ENCODE data around the gene TTLL5. TPM values are rescaled to one million over a fixed set of nuclear protein-coding genes. Genes with fewer than 3 reads are reported as not detected.

The TTLL5 gene
- total RNA-seq, 1 donor from 2014 or later, result 43.8 TPM

DNA sequence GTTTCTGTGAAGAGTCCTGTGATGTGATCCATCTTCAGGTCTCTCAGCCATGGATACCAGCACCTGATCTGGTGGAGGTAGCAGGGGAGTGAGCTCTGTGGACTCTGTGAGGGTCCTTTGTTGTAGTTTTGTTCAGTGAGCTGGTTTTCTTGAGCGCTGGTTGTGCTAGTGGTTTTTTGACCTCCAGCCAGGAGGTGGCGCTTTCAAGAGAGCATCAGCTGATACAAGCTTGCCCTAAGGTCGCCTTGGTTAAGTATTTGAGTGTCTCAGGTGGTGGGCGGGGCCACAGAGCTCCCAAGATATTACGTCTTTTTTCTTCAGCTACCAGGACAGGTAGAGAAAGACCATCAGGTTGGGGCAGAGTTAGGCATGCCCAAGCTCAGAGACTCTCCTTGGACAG is 139.7 kb downstream of the TTLL5 start:
- no peak for DNase-seq (ENCODE audit: low read depth, low spot score)

GRCh38 chr14:75802486-75802885 is 141.4 kb downstream of the TTLL5 start:
- no peak for DNase-seq (ENCODE audit: low read depth, low spot score)

GRCh38 chr14:75803765-75804164 is 142.7 kb downstream of the TTLL5 start:
- no peak for DNase-seq (ENCODE audit: low read depth, low spot score)

GRCh38 chr14:75804570-75805275 is 143.7 kb downstream of the TTLL5 start:
- no peak for DNase-seq (ENCODE audit: low read depth, low spot score)

DNA sequence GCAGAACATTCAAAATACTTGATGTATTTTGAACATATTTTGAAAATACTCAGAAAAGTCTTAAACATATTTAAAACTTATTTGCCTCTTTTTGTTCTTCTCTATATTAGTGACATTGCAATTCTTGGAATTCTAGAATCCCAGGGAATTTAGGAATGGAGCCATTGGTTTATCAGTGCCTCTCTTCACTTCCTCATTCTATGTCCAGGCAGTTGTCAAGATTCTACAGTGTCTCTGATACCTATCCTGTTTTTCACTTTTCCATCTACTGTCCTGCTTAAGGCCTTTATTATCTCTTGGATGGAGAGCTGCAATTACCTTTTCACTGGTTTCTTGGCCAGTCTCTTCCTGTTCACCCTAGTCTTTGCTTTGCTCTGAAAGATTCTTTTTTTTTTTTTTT is 144.6 kb downstream of the TTLL5 start:
- no peak for DNase-seq (ENCODE audit: low read depth, low spot score)

DNA sequence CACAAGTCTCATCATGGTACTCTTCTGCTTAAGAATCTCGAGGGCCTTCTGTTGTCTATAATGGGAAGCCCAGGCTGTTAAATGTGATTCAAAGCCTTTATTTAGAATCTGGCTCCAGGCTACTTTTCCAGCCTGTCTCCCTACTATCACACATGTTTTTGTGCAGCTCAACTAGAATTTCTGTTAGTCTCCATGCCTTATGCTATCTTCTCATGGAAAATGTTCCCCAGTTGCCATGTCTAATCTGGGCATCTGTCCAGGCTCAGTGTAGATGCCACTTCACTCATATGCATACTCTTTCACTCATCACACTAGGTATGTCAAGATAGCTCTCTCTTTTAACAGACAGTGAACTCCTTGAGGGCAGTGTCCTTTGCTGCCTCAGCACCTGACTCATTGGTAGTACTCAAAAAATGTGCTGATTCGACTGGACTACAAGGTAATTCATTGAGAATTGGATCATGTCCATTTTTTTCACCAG is 145.3 kb downstream of the TTLL5 start:
- no peak for DNase-seq (ENCODE audit: low read depth, low spot score)

DNA sequence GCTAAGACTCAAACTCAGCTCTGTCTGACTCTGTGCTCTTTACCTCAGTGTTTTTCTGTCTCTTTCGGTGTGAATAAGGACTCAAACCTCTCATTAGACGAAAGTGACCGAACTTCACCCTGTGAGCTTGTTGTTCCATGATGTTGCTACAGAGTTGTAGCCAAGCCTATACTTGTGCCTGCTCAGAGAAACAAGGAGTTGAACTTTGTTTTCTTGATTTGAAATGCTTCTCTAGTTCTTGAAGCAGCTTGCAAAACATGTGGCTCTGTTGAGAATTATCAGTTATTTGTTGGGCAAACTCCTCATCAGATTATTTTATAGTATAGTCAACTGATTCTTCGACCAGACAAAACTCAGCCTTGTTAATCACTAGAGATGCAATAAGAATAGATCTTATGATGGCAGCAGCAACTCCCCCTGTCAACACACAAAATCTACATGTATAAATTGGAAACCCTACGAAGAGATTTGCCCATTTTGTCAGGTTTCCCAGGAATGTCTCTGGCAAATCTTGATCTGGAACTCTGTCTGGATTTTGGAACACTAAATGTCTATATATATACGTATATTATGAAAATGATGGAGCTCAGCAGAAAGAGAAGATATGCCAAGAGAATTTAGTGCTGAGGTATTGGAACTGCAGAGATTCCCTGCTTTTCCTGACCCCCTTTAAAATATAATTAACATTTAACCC is 146.8 kb downstream of the TTLL5 start:
- no peak for DNase-seq (ENCODE audit: low read depth, low spot score)

GRCh38 chr14:75811136-75811829 is 150.2 kb downstream of the TTLL5 start:
- DNase-seq (ENCODE audit: low read depth, low spot score), result no peak

- DNase-seq (ENCODE audit: low read depth, low spot score), result no peak
Measured at GRCh38 chr14:75811872-75812499, 150.9 kb downstream of the TTLL5 start.

DNA sequence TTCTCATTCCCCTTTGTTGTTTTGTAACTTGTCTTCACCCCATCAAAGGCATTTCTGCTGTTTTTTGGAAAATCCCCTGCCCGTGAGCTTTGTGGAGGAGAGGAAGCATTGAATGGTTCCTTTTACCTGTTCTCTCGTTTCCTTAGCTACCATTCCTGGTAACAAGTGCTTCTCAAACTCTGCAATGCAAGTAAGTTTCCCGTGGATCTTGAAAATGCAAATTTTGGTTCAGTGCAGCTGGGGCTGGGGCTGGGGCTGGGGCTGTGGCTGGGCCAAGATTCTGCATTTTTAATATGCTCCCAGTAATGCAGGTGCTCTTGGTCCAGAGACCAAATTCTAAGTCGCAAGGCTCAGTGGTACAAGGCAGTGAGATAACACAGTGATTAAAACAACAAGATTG is 151.6 kb downstream of the TTLL5 start:
- DNase-seq (ENCODE audit: low read depth, low spot score), result no peak

DNA sequence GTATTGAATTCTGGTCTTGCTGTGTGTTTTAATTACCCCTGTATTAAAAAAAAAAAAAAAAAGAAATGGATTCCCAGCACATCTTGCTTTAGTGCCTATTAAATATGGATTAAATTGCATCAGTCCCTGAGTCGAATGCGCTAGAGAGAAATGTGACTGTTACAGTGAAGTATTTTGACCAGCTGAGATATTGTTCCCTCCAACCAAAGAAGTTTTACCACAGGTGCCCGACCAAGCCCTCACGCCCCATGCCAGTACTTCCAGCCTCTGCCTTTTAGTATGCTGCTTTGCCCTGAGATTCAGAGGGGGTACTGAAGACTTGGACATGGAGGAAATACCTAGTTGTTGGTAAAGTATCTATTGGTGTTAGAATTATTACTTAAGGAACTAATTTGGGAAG is 159.7 kb downstream of the TTLL5 start:
- no peak for DNase-seq (ENCODE audit: low read depth, low spot score)

DNA sequence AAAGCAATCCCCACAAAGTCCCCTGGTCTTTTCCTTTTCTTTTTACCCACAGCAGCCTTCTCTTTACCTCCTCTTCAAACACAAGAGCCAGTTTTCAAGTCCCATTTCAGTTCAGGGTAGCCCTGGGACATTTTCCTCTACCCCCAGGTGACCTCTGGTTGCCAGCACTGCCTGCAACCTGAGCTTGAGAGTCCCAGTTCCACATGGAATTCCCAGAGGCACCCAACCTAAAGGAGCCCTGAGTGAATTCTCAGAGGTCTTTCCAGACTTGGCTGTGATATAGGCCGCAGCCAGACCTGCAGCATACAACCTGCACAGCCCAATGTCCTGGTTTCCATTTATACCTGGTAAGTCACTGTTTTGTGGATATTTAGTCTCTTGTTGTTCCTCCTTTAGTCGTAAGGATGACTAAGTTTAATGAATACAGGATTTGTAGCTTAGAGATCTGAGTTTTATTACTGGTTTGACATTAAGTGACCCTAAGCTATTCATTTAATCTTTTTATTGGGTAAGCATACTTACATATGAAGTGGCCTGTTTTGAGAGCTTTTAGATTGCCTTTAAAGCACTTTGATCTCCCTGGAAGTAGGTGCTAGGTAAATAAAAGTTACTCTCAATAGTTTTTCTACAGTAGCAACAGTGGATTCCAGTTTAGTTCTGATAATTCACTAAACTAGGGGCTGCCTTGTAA is 160.9 kb downstream of the TTLL5 start:
- no peak for DNase-seq (ENCODE audit: low read depth, low spot score)

DNA sequence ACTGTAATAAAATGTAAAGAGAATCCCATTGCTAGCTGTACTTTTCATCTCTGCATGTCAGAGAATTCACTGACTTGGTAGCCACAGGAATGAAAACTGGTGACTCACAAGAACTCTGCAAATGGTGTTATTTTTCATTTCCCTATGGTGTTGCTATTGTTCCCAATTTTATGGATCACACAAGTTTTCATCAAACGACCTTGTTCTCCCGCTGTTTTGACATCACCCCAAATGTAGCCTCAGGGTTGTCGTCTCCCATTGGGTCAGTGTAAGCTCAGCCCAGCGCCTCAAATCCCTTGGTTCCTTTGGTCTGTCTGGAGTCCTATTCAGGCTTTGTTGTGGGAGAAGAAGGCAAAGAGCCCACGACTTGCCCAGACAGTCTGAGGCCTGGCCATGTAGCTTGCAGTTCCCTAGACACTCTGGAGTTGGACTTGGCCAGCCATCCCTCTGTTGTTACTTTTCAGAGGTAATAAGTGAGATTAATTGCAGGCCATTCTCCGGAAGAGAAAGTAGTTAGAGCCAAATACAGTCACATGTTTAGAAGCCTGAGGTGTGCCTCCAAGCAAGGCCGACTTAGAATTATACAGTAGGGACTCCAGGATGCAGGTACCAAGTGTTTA is 161.6 kb downstream of the TTLL5 start:
- DNase-seq (ENCODE audit: low read depth, low spot score), result no peak

DNA sequence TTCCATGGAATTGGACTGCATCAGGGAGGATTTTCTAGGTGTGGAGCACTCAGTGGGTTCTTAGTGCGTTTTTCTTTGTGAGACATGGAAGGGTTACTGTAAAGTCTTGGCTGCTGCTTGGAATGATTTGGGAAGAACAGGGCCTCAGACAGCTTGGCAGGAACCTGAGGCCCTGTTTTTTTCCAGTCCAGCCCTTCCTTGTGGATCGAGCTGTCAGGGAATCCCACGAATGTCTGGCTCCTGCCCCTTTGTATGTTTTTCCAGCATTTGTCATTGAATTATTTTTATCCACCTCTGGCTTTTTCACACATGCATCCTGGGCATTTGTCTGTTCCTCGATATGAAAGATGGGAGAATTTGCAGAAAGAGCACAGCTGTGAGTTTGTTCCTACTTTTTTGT is 162.3 kb downstream of the TTLL5 start:
- no peak for DNase-seq (ENCODE audit: low read depth, low spot score)

GRCh38 chr14:75824318-75824717 is 163.3 kb downstream of the TTLL5 start:
- no peak for DNase-seq (ENCODE audit: low read depth, low spot score)

DNA sequence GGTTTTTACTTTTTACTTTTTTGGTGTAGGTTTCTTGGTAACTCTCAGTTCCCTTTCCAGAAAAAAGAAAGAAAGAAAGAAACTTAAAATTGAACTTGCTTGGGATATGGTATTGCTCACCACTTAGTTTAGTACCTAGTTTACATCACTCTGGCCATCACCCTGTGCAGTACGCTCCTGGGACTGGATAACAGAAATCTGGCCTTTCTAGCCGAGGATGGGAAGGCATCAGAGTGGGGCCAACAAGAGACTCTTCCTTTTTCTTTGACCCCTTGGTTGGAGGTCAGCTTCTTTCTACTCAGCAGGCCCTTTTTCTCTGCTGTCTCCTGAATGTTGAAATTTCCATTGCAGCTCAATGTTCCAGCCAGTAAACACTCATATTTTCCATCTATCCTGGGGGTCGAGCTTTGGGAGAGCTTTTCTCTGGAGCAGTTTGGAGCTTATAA is 164.1 kb downstream of the TTLL5 start:
- DNase-seq (ENCODE audit: low read depth, low spot score), result no peak

DNA sequence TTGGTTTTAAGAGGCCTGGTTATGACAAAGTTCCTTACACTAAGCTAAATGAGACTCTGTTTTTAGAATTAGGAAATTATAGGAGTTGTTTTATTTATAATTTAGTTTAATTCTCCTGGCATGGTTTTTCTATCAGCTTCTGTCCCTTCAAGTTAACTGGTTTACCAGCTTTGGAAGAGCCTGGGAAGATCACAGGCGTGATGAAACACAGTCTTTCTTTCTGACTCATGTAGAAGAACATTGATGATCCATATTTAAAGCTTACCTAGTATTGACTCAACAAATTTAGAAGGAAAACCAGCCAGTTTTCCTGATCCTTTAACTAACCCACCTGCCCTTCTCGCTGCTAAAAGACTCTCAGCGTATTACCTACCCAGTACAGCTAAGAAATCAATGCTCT is 165.6 kb downstream of the TTLL5 start:
- no peak for DNase-seq (ENCODE audit: low read depth, low spot score)

DNA sequence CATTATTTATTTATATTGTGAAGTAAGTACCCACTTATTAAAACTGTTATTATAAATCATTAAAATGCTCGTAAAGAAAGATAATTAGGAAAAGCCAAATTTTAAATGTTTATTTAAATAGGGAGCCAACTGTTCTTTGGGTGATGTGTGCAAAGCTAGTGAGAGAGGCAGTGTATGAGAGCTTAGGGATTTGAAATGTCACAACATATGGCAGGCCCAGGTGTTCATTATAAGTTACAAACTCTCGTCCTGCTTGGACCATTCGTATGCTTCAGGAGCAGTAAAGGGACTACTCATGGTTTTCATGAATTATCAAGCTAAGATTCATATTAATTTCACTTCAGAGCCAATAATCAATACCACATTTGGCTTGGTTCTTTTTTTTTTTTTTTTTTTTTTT is 166.3 kb downstream of the TTLL5 start:
- DNase-seq (ENCODE audit: low read depth, low spot score), result no peak

DNA sequence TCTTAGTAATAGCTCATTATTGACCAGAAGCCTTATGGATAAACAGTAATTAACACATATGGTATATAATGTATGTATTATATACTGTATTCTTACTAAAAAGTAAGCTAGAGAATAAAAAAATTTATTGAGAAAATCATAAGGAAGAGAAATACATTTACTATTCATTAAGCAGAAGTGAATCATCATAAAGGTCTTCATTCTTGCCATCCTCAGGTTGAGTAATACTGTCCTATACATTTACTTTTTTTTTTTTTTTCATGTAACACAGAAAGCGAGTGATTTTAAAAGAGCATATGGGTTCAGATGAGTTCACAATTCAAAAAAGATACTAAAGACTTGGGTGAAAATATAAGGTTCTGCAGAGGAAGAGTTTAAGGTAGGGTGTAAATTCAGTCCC is 168.3 kb downstream of the TTLL5 start:
- no peak for DNase-seq (ENCODE audit: low read depth, low spot score)

- DNase-seq (ENCODE audit: low read depth, low spot score), result no peak
Measured at GRCh38 chr14:75831455-75831854, 170.4 kb downstream of the TTLL5 start.

DNA sequence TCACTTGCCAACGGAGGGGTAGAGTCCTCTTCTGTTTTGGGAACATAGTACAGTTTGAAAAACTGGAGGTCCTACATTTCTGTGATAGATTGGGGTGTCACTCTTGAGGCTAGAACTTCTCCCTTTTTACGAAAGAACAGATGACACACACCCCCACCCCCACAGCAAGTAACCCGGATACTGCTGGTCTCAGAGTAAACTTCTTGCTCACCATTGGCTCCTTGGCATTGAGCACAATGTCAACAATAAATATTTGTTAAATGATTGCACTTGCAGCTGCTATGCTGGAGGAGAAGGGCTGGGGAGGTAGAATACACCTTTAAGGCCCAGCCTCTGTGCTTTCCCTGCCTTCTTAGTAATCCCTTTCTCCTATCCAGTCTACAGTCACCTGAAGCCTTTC is 170.9 kb downstream of the TTLL5 start:
- DNase-seq (ENCODE audit: low read depth, low spot score), result no peak

Measured in pulmonary artery endothelial cell (primary cell).